Nephron (organoid): Measurements from ENCODE around the gene ATXN7.

Experiments used
- H3K27ac Mint-ChIP-seq, 3 experiments: 2 replicates each; pipeline ENCODE4 v1.8.0; 2020; ENCODE audit warnings: mixed read lengths in 3 of 3, mild to moderate bottlenecking in 2 of 3, moderate library complexity in 1 of 3
- H3K27me3 Mint-ChIP-seq: 2 replicates; pipeline ENCODE4 v1.8.0; 2021; ENCODE audit warnings: low read depth, mild to moderate bottlenecking, moderate library complexity, mixed read lengths
- H3K36me3 Mint-ChIP-seq: 2 replicates; pipeline ENCODE4 v1.8.0; 2020; ENCODE audit warnings: low read depth, mixed read lengths
- H3K4me1 Mint-ChIP-seq: 2 replicates; pipeline ENCODE4 v1.8.0; 2020; ENCODE audit warnings: mixed read lengths
- H3K4me3 Mint-ChIP-seq, 3 experiments: 2 replicates each; pipeline ENCODE4 v1.8.0; 2020; ENCODE audit warnings: mild to moderate bottlenecking in 3 of 3, mixed read lengths in 3 of 3, moderate library complexity in 2 of 3
- H3K9me3 Mint-ChIP-seq: 2 replicates; pipeline ENCODE4 v1.8.0; 2020; ENCODE audit warnings: mixed read lengths
- CTCF ChIP-seq, 3 experiments: fragments of 200-600 bp; sonication (generic); IDR thresholded peaks; one replicate each; pipeline ENCODE4 v1.5.0; 2021; ENCODE audit warnings: antibody characterized with exemption in 3 of 3; ENCODE audit not compliant: unreplicated experiment in 3 of 3

The ATXN7 gene

GRCh38 chr3:63969876-63970275 lies 106.2 kb downstream of the ATXN7 start:
- peaks cover 9% of the 10 kb centered on the region for H3K36me3 Mint-ChIP-seq
- H3K4me1 Mint-ChIP-seq: peaks cover 57% of the 10 kb centered on the region
- H3K27ac Mint-ChIP-seq: peak overlapping the region; percentile 72 to 89 (median 84)
- no peak overlapping the region for H3K4me3 Mint-ChIP-seq
- no peaks in the 10 kb centered on the region for H3K9me3 Mint-ChIP-seq
- H3K27me3 Mint-ChIP-seq: no peaks in the 10 kb centered on the region
- TF ChIP-seq CTCF (IDR thresholded peaks at IDR 0.05; ENCODE audit: unreplicated experiment in 3 of 3): no peak

- TF ChIP-seq CTCF (IDR thresholded peaks at IDR 0.05; ENCODE audit: unreplicated experiment in 3 of 3): no peak
- Mint-ChIP-seq H3K4me1 (peaks cover 62% of the 10 kb centered on the region), H3K27me3 (no peaks in the 10 kb centered on the region), H3K27ac (peak overlapping the region; percentile 72 to 89 (median 84)), H3K4me3 (peak overlapping the region; percentile 6 to 46 (median 30)), H3K36me3 (peaks cover 9% of the 10 kb centered on the region), H3K9me3 (no peaks in the 10 kb centered on the region)
Observed at GRCh38 chr3:63970631-63971475, 107.2 kb downstream of the ATXN7 start.

- Mint-ChIP-seq H3K4me1 (peaks cover 63% of the 10 kb centered on the region), H3K27me3 (no peaks in the 10 kb centered on the region), H3K4me3 (no peak overlapping the region), H3K36me3 (peaks cover 9% of the 10 kb centered on the region), H3K27ac (peak overlapping the region in 2 of 3 experiments; percentile 64 to 70), H3K9me3 (no peaks in the 10 kb centered on the region)
- TF ChIP-seq CTCF (IDR thresholded peaks at IDR 0.05; ENCODE audit: unreplicated experiment in 3 of 3): no peak
Observed at GRCh38 chr3:63972196-63972595, 108.5 kb downstream of the ATXN7 start.

- H3K9me3 Mint-ChIP-seq: no peaks in the 10 kb centered on the region
- H3K27ac Mint-ChIP-seq: no peak overlapping the region
- peaks cover 61% of the 10 kb centered on the region for H3K4me1 Mint-ChIP-seq
- H3K27me3 Mint-ChIP-seq: no peaks in the 10 kb centered on the region
- TF ChIP-seq CTCF (IDR thresholded peaks at IDR 0.05; ENCODE audit: unreplicated experiment in 3 of 3): no peak
- peaks cover 9% of the 10 kb centered on the region for H3K36me3 Mint-ChIP-seq
- H3K4me3 Mint-ChIP-seq: no peak overlapping the region
Observed at GRCh38 chr3:63972987-63973386, 109.3 kb downstream of the ATXN7 start.

GRCh38 chr3:63973406-63973805 lies 109.7 kb downstream of the ATXN7 start:
- Mint-ChIP-seq H3K4me3 (no peak overlapping the region), H3K27me3 (no peaks in the 10 kb centered on the region), H3K4me1 (peaks cover 56% of the 10 kb centered on the region), H3K27ac (no peak overlapping the region), H3K9me3 (no peaks in the 10 kb centered on the region), H3K36me3 (peaks cover 9% of the 10 kb centered on the region)
- TF ChIP-seq CTCF (IDR thresholded peaks at IDR 0.05; ENCODE audit: unreplicated experiment in 3 of 3): no peak

- no peaks in the 10 kb centered on the region for H3K27me3 Mint-ChIP-seq
- H3K27ac Mint-ChIP-seq: no peak overlapping the region
- H3K36me3 Mint-ChIP-seq: peaks cover 12% of the 10 kb centered on the region
- H3K4me1 Mint-ChIP-seq: peaks cover 52% of the 10 kb centered on the region
- H3K9me3 Mint-ChIP-seq: no peaks in the 10 kb centered on the region
- no peak for TF ChIP-seq CTCF (IDR thresholded peaks at IDR 0.05; ENCODE audit: unreplicated experiment in 3 of 3)
- no peak overlapping the region for H3K4me3 Mint-ChIP-seq
Observed at GRCh38 chr3:63974451-63974850, 110.8 kb downstream of the ATXN7 start.
